MM.1S (cell line): Measurements from ENCODE around the gene UNC5C.

Source experiments
- DNase-seq: peaks from one replicate; pipeline ENCODE4 v3.0.0-alpha.2; 2015
- H2AFZ ChIP-seq: fragments of 300-600 bp; sonication (generic); 2 replicates; pipeline ENCODE4 v1.6.0; 2016; ENCODE audit warnings: antibody characterized with exemption, low read length
- H3F3A ChIP-seq: fragments of 300-600 bp; sonication (generic); 2 replicates; pipeline ENCODE4 v1.6.1; 2016; ENCODE audit warnings: mild to moderate bottlenecking, antibody characterized with exemption, low read length, moderate library complexity, mixed read lengths; ENCODE audit not compliant: insufficient read depth
- H3K27ac ChIP-seq: fragments of 300-600 bp; sonication (generic); 2 replicates; pipeline ENCODE4 v1.5.1; 2016; ENCODE audit warnings: mild to moderate bottlenecking, low read length
- H3K27me3 ChIP-seq: fragments of 300-600 bp; sonication (generic); replicated peaks from 2 replicates; pipeline ENCODE4 v1.6.0; 2016; ENCODE audit warnings: low read length; ENCODE audit not compliant: insufficient read depth
- H3K36me3 ChIP-seq: fragments of 300-600 bp; sonication (generic); replicated peaks from 2 replicates; pipeline ENCODE4 v1.6.1; 2016; ENCODE audit warnings: mild to moderate bottlenecking, low read length, mixed read lengths; ENCODE audit not compliant: insufficient read depth
- H3K4me1 ChIP-seq: fragments of 300-600 bp; sonication (generic); 2 replicates; pipeline ENCODE4 v1.6.1; 2016; ENCODE audit warnings: low read length, mixed read lengths
- H3K4me2 ChIP-seq: fragments of 300-600 bp; sonication (generic); 2 replicates; pipeline ENCODE4 v1.6.0; 2016; ENCODE audit warnings: low read depth, low read length
- H3K4me3 ChIP-seq: fragments of 300-600 bp; sonication (generic); 2 replicates; pipeline ENCODE4 v1.5.1; 2016; ENCODE audit warnings: low read length, mixed read lengths
- H3K79me2 ChIP-seq: fragments of 300-600 bp; sonication (generic); 2 replicates; pipeline ENCODE4 v1.6.1; 2016; ENCODE audit warnings: mixed run types, low read length, mixed read lengths
- H3K9ac ChIP-seq: fragments of 300-600 bp; sonication (generic); 2 replicates; pipeline ENCODE4 v1.6.1; 2016; ENCODE audit warnings: low read length, mixed read lengths
- H3K9me2 ChIP-seq: fragments of 300-600 bp; sonication (generic); replicated peaks from 2 replicates; pipeline ENCODE4 v1.6.1; 2016; ENCODE audit warnings: mild to moderate bottlenecking, low read length, mixed read lengths; ENCODE audit not compliant: insufficient read depth
- H3K9me3 ChIP-seq: fragments of 300-600 bp; sonication (generic); replicated peaks from 2 replicates; pipeline ENCODE4 v1.6.1; 2016; ENCODE audit warnings: mild to moderate bottlenecking, low read length, mixed read lengths; ENCODE audit not compliant: insufficient read depth
- H4K20me1 ChIP-seq: fragments of 300-600 bp; sonication (generic); 2 replicates; pipeline ENCODE4 v1.6.1; 2016; ENCODE audit warnings: mild to moderate bottlenecking, low read length, moderate library complexity, mixed read lengths; ENCODE audit not compliant: insufficient read depth
- CTCF ChIP-seq: fragments of 300-600 bp; sonication (generic); IDR thresholded peaks from 2 replicates; pipeline ENCODE4 v1.5.1; 2016; ENCODE audit warnings: antibody characterized with exemption, low read length, mixed read lengths
- EZH2 ChIP-seq: fragments of 300-600 bp; sonication (generic); optimal IDR thresholded peaks from 2 replicates; pipeline ENCODE3; 2017; ENCODE audit warnings: low read depth, mild to moderate bottlenecking, antibody characterized with exemption, low read length, mixed read lengths
- EZH2phosphoT487 ChIP-seq: fragments of 300-600 bp; sonication (generic); IDR thresholded peaks from 2 replicates; pipeline ENCODE4 v1.6.1; 2018; ENCODE audit warnings: antibody characterized with exemption, low read length

The UNC5C gene

GRCh38 chr4:95507561-95507960 is 41.2 kb downstream of the UNC5C start:
- H3K9me2 ChIP-seq = no peaks in the 10 kb centered on the region
- H3K79me2 ChIP-seq = no peaks in the 10 kb centered on the region
- H3K27ac ChIP-seq = no peak overlapping the region
- no peaks in the 10 kb centered on the region for H4K20me1 ChIP-seq
- no peak overlapping the region for H2AFZ ChIP-seq
- no peak overlapping the region for H3K4me2 ChIP-seq
- H3K4me1 ChIP-seq = no peaks in the 10 kb centered on the region
- no peaks in the 10 kb centered on the region for H3F3A ChIP-seq
- no peak for DNase-seq
- no peaks in the 10 kb centered on the region for H3K27me3 ChIP-seq
- TF ChIP-seq EZH2phosphoT487 = no peak
- TF ChIP-seq CTCF = no peak
- TF ChIP-seq EZH2 = no peak
- no peak overlapping the region for H3K9ac ChIP-seq
- H3K9me3 ChIP-seq = no peaks in the 10 kb centered on the region
- H3K4me3 ChIP-seq = no peak overlapping the region
- H3K36me3 ChIP-seq = no peaks in the 10 kb centered on the region

GRCh38 chr4:95507147-95507546 is 41.6 kb downstream of the UNC5C start:
- Histone ChIP-seq H3K9ac (no peak overlapping the region), H3F3A (no peaks in the 10 kb centered on the region), H3K27me3 (no peaks in the 10 kb centered on the region), H3K4me1 (no peaks in the 10 kb centered on the region), H4K20me1 (no peaks in the 10 kb centered on the region), H3K9me3 (no peaks in the 10 kb centered on the region), H3K79me2 (no peaks in the 10 kb centered on the region), H3K36me3 (no peaks in the 10 kb centered on the region), H3K4me2 (no peak overlapping the region), H3K4me3 (no peak overlapping the region), H3K9me2 (no peaks in the 10 kb centered on the region), H2AFZ (no peak overlapping the region), H3K27ac (no peak overlapping the region)
- TF ChIP-seq EZH2 = no peak
- TF ChIP-seq EZH2phosphoT487 = no peak
- no peak for TF ChIP-seq CTCF
- DNase-seq = no peak

- Histone ChIP-seq H3F3A (no peaks in the 10 kb centered on the region), H3K4me2 (no peak overlapping the region), H3K36me3 (no peaks in the 10 kb centered on the region), H3K27me3 (no peaks in the 10 kb centered on the region), H3K9me2 (no peaks in the 10 kb centered on the region), H3K27ac (no peak overlapping the region), H3K4me3 (no peak overlapping the region), H3K4me1 (no peaks in the 10 kb centered on the region), H3K9me3 (no peaks in the 10 kb centered on the region), H4K20me1 (no peaks in the 10 kb centered on the region), H3K9ac (no peak overlapping the region), H3K79me2 (no peaks in the 10 kb centered on the region), H2AFZ (no peak overlapping the region)
- no peak for TF ChIP-seq CTCF
- DNase-seq = no peak
Measured at GRCh38 chr4:95506264-95506663, 42.5 kb downstream of the UNC5C start.

- Histone ChIP-seq H4K20me1 (no peaks in the 10 kb centered on the region), H3K9me3 (no peaks in the 10 kb centered on the region), H3K4me2 (no peak overlapping the region), H3K36me3 (no peaks in the 10 kb centered on the region), H3K9me2 (no peaks in the 10 kb centered on the region), H3F3A (no peaks in the 10 kb centered on the region), H3K27ac (no peak overlapping the region), H3K4me1 (no peaks in the 10 kb centered on the region), H3K79me2 (no peaks in the 10 kb centered on the region), H3K4me3 (no peak overlapping the region), H2AFZ (no peak overlapping the region), H3K9ac (no peak overlapping the region), H3K27me3 (no peaks in the 10 kb centered on the region)
- DNase-seq = no peak
- TF ChIP-seq EZH2 (no peak), EZH2phosphoT487 (no peak), CTCF (no peak)
Measured at GRCh38 chr4:95505799-95506198, 43.0 kb downstream of the UNC5C start.
